ENCODE results near the gene CACNA1B.

CACNA1B gene

GRCh38 chr9:138114501-138115245, 237.1 kb downstream of the CACNA1B start:
- no peak for DNase-seq (ENCODE audit: extremely low spot score)
- CTCF ChIA-PET, result interaction anchor here (0.6 kb wide), 1 partner anchor 203 kb away, joined by 4 read pairs; no protein-coding TSS in a partner anchor
- TF ChIP-seq BHLHE40 (IDR thresholded peaks at IDR 0.05; ENCODE audit: borderline replicate concordance), result no peak
- TF ChIP-seq SUZ12 (IDR thresholded peaks at IDR 0.05), result no peak
- no peak for TF ChIP-seq CTBP1 (IDR thresholded peaks at IDR 0.05; ENCODE audit: borderline replicate concordance)
- TF ChIP-seq HDGF (IDR thresholded peaks at IDR 0.05; ENCODE audit: borderline replicate concordance), result no peak
- TF ChIP-seq TARDBP (IDR thresholded peaks at IDR 0.05), result no peak
- TF ChIP-seq ELF4 (IDR thresholded peaks at IDR 0.05), result no peak
- no peak for TF ChIP-seq FOXK2 (IDR thresholded peaks at IDR 0.05)
- no peak for TF ChIP-seq ZNF384 (IDR thresholded peaks at IDR 0.05)
- no peak for TF ChIP-seq FOXM1 (IDR thresholded peaks at IDR 0.05; ENCODE audit: borderline replicate concordance)
- no peak for TF ChIP-seq SP1 (IDR thresholded peaks at IDR 0.05)
- POLR2A ChIA-PET, result no interaction called here

GRCh38 chr9:138115506-138115905, 237.9 kb downstream of the CACNA1B start:
- DNase-seq (ENCODE audit: extremely low spot score), result no peak
- ChIA-PET POLR2A (no interaction called here), CTCF (no interaction called here)
- TF ChIP-seq NFRKB (IDR thresholded peaks at IDR 0.05) (no peak), SP1 (IDR thresholded peaks at IDR 0.05) (no peak), SUZ12 (IDR thresholded peaks at IDR 0.05) (no peak), ELF4 (IDR thresholded peaks at IDR 0.05) (no peak), FOXK2 (IDR thresholded peaks at IDR 0.05) (no peak), ZNF384 (IDR thresholded peaks at IDR 0.05) (no peak), FOXM1 (IDR thresholded peaks at IDR 0.05; ENCODE audit: borderline replicate concordance) (no peak)

GRCh38 chr9:138116521-138116920, 238.9 kb downstream of the CACNA1B start:
- ChIA-PET POLR2A (no interaction called here), CTCF (interaction anchor here (0.6 kb wide), 1 partner anchor 304 kb away, joined by 4 read pairs; no protein-coding TSS in a partner anchor)
- TF ChIP-seq FOXK2 (IDR thresholded peaks at IDR 0.05), result no peak
- no peak for TF ChIP-seq CTBP1 (IDR thresholded peaks at IDR 0.05; ENCODE audit: borderline replicate concordance)
- no peak for TF ChIP-seq LEF1 (IDR thresholded peaks at IDR 0.05; ENCODE audit: borderline replicate concordance)
- TF ChIP-seq HDGF (IDR thresholded peaks at IDR 0.05; ENCODE audit: borderline replicate concordance), result no peak
- TF ChIP-seq ELF4 (IDR thresholded peaks at IDR 0.05), result no peak
- no peak for TF ChIP-seq NFRKB (IDR thresholded peaks at IDR 0.05)
- DNase-seq (ENCODE audit: extremely low spot score), result no peak

- ChIA-PET CTCF (no interaction called here), POLR2A (no interaction called here)
- no peak for DNase-seq (ENCODE audit: extremely low spot score)
- TF ChIP-seq ARNT (IDR thresholded peaks at IDR 0.05), result no peak
- no peak for TF ChIP-seq BHLHE40 (IDR thresholded peaks at IDR 0.05; ENCODE audit: borderline replicate concordance)
- no peak for TF ChIP-seq SUZ12 (IDR thresholded peaks at IDR 0.05)
- TF ChIP-seq FOXM1 (IDR thresholded peaks at IDR 0.05; ENCODE audit: borderline replicate concordance), result no peak
- TF ChIP-seq NFRKB (IDR thresholded peaks at IDR 0.05), result no peak
- no peak for TF ChIP-seq SP1 (IDR thresholded peaks at IDR 0.05)
- TF ChIP-seq ELF4 (IDR thresholded peaks at IDR 0.05), result no peak
- TF ChIP-seq TARDBP (IDR thresholded peaks at IDR 0.05), result no peak
- no peak for TF ChIP-seq ZNF384 (IDR thresholded peaks at IDR 0.05)
- TF ChIP-seq CTBP1 (IDR thresholded peaks at IDR 0.05; ENCODE audit: borderline replicate concordance), result no peak
- TF ChIP-seq FOXA1 (IDR thresholded peaks at IDR 0.05), result no peak
- no peak for TF ChIP-seq LEF1 (IDR thresholded peaks at IDR 0.05; ENCODE audit: borderline replicate concordance)
- no peak for TF ChIP-seq HDGF (IDR thresholded peaks at IDR 0.05; ENCODE audit: borderline replicate concordance)
Observed at GRCh38 chr9:138117101-138117750, 239.6 kb downstream of the CACNA1B start.

GRCh38 chr9:138117836-138118235, 240.3 kb downstream of the CACNA1B start:
- POLR2A ChIA-PET, result no interaction called here
- no peak for TF ChIP-seq FOXM1 (IDR thresholded peaks at IDR 0.05; ENCODE audit: borderline replicate concordance)
- TF ChIP-seq LEF1 (IDR thresholded peaks at IDR 0.05; ENCODE audit: borderline replicate concordance), result no peak
- no peak for TF ChIP-seq HDGF (IDR thresholded peaks at IDR 0.05; ENCODE audit: borderline replicate concordance)
- no peak for TF ChIP-seq TARDBP (IDR thresholded peaks at IDR 0.05)
- TF ChIP-seq ZNF384 (IDR thresholded peaks at IDR 0.05), result no peak
- no peak for TF ChIP-seq BHLHE40 (IDR thresholded peaks at IDR 0.05; ENCODE audit: borderline replicate concordance)
- DNase-seq (ENCODE audit: extremely low spot score), result no peak
- CTCF ChIA-PET, result no interaction called here

GRCh38 chr9:138118601-138119071, 241.1 kb downstream of the CACNA1B start:
- ChIA-PET CTCF (no interaction called here), POLR2A (no interaction called here)
- DNase-seq (ENCODE audit: extremely low spot score), result no peak
- TF ChIP-seq HDGF (IDR thresholded peaks at IDR 0.05; ENCODE audit: borderline replicate concordance) (no peak), ZNF384 (IDR thresholded peaks at IDR 0.05) (no peak), ELF4 (IDR thresholded peaks at IDR 0.05) (no peak), FOXK2 (IDR thresholded peaks at IDR 0.05) (no peak), ARNT (IDR thresholded peaks at IDR 0.05) (no peak), CTBP1 (IDR thresholded peaks at IDR 0.05; ENCODE audit: borderline replicate concordance) (no peak), TARDBP (IDR thresholded peaks at IDR 0.05) (no peak), BHLHE40 (IDR thresholded peaks at IDR 0.05; ENCODE audit: borderline replicate concordance) (no peak), L3MBTL2 (conservative IDR thresholded peaks at IDR 0.05) (no peak), FOXM1 (IDR thresholded peaks at IDR 0.05; ENCODE audit: borderline replicate concordance) (no peak), NFRKB (IDR thresholded peaks at IDR 0.05) (no peak), PKNOX1 (IDR thresholded peaks at IDR 0.05) (no peak), FOXA1 (IDR thresholded peaks at IDR 0.05) (no peak)

Measured in HEK293T (cell line).